ENCODE measurements around the gene EPB41L4B.

DNA sequence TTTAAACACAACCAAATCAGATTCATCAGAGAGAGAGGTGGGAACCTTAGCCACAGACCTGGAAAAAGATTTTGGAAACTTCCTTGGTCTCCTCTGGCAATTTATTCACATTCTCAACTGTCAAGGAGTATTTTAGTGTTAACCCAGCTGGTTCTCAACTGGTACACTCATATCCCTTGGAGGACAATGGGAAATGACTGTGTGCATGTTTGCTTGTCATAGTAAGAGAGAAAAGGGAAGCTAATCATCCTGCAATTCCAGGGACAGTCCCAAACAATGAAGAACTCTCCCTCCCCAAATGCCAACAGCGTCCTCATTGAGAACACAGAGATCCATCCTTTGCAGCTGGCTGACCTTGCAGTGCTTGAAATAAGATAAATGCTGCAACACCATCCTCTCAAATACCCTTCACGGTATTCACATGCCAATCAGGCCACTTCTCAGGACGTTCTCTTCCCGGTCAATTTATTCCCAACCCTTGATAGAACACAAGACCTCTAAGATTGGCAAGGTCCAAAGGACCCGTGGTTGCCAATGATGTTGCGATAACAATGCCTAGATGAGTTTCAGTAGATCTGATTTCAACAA, 75.5 kb downstream of the EPB41L4B start:
- TF ChIP-seq, protein P1, sequence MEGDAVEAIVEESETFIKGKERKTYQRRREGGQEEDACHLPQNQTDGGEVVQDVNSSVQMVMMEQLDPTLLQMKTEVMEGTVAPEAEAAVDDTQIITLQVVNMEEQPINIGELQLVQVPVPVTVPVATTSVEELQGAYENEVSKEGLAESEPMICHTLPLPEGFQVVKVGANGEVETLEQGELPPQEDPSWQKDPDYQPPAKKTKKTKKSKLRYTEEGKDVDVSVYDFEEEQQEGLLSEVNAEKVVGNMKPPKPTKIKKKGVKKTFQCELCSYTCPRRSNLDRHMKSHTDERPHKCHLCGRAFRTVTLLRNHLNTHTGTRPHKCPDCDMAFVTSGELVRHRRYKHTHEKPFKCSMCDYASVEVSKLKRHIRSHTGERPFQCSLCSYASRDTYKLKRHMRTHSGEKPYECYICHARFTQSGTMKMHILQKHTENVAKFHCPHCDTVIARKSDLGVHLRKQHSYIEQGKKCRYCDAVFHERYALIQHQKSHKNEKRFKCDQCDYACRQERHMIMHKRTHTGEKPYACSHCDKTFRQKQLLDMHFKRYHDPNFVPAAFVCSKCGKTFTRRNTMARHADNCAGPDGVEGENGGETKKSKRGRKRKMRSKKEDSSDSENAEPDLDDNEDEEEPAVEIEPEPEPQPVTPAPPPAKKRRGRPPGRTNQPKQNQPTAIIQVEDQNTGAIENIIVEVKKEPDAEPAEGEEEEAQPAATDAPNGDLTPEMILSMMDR (IDR thresholded peaks at IDR 0.05): no peak
- no peak for TF ChIP-seq POLR2A (IDR thresholded peaks at IDR 0.05)

Measured in thyroid gland (tissue), 4 donors.